Measurements from ENCODE around the gene HOXB5. TPM values are rescaled to one million over a fixed set of nuclear protein-coding genes. Genes with fewer than 3 reads are reported as not detected.

HOXB5 gene
- total and polyA plus RNA-seq, 2 of the 4 experiments (the other 2 are of a cell fraction): 0.54 to 18.0 TPM

- POLR2A ChIA-PET (ENCODE audit: unreplicated experiment): no interaction called here
- in situ Hi-C loops (cut with MboI; ENCODE audit: low sequenced_read_pairs): loop anchor here (10.0 kb wide), 1 partner anchor 463 kb away; no protein-coding TSS in a partner anchor
Measured at GRCh38 chr17:48627623-48628521, 34.3 kb upstream of the HOXB5 start.

More at GRCh38 chr17:48627623-48628521, 34.3 kb upstream of the HOXB5 start:
- intact Hi-C loops (cut with micrococcal nuclease): no loop called here
- CTCF ChIA-PET: interaction anchor here (1.3 kb wide), 1 partner anchor 9 kb away, joined by 4 read pairs; no protein-coding TSS in a partner anchor
- no peak overlapping the region for H2AK9ac ChIP-seq (replicated peaks; ENCODE audit: low read depth, low read length, poor library complexity)
- H3K4ac ChIP-seq (ENCODE audit: low read depth, low read length): no peak overlapping the region
- dilution Hi-C loops (cut with HindIII; ENCODE audit: low sequenced_read_pairs, unreplicated experiment): no loop called here
- TF ChIP-seq MXI1 (IDR thresholded peaks at IDR 0.05; ENCODE audit: borderline replicate concordance, low read depth, low read length) (no peak), POLR2A (IDR thresholded peaks at IDR 0.05; ENCODE audit: low read depth, low read length) (no peak), BHLHE40 (IDR thresholded peaks at IDR 0.05; ENCODE audit: low read depth, low read length) (no peak), SMC3 (IDR thresholded peaks at IDR 0.05; ENCODE audit: low read depth, low read length) (no peak), MAFK (IDR thresholded peaks at IDR 0.05; ENCODE audit: low read depth, low read length) (no peak), FOS (IDR thresholded peaks at IDR 0.05; ENCODE audit: low read depth, low read length) (no peak), MAZ (IDR thresholded peaks at IDR 0.05; ENCODE audit: borderline replicate concordance, low read depth, low read length) (no peak), RAD21 (IDR thresholded peaks at IDR 0.05; ENCODE audit: low read length) (no peak), ELK1 (IDR thresholded peaks at IDR 0.05; ENCODE audit: borderline replicate concordance, low read depth, low read length) (no peak), NFE2L2 (IDR thresholded peaks at IDR 0.05; ENCODE audit: low read depth, low read length) (no peak), RCOR1 (IDR thresholded peaks at IDR 0.05; ENCODE audit: insufficient replicate concordance, low read length) (no peak)
- TF ChIP-seq, protein P1, sequence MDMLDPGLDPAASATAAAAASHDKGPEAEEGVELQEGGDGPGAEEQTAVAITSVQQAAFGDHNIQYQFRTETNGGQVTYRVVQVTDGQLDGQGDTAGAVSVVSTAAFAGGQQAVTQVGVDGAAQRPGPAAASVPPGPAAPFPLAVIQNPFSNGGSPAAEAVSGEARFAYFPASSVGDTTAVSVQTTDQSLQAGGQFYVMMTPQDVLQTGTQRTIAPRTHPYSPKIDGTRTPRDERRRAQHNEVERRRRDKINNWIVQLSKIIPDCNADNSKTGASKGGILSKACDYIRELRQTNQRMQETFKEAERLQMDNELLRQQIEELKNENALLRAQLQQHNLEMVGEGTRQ (IDR thresholded peaks at IDR 0.05; ENCODE audit: low read depth, low read length): no peak
- no peaks in the 10 kb centered on the region; the same call in 1 of the 2 replicates for H3K9me1 ChIP-seq (ENCODE audit: insufficient read depth, low read length)
- H3K79me1 ChIP-seq (ENCODE audit: low read depth in 1 of 2, low read length in 2 of 2): no peaks in the 10 kb centered on the region
- 15% methylated on average over 12 of the region's 27 CpGs; no CpG with 5 or more reads in 1 of the 2 experiments for WGBS, 2 experiments (ENCODE audit: extremely low coverage in 2 of 2, insufficient read length in 1 of 2)
- peaks cover 98% of the 10 kb centered on the region for H3K27me3 ChIP-seq (ENCODE audit: control insufficient read depth, insufficient read depth, low read length)
- no TSS peak for BruUV-seq (replicated peaks)
- H3K14ac ChIP-seq (replicated peaks; ENCODE audit: low read depth, low read length): no peak overlapping the region
- H2BK120ac ChIP-seq (ENCODE audit: low read depth, low read length): no peak overlapping the region
- H3K9ac ChIP-seq (ENCODE audit: low read depth, low read length): no peak overlapping the region
- no peaks in the 10 kb centered on the region for H3K36me3 ChIP-seq (ENCODE audit: control insufficient read depth, insufficient read depth, low read length)
- DNase-seq (no peak), ATAC-seq (ENCODE audit: low read depth) (no peak)
- H3K56ac ChIP-seq (ENCODE audit: extremely low read depth, insufficient read depth, low read length): no peak overlapping the region
- no peak overlapping the region for H3K4me2 ChIP-seq (ENCODE audit: low read depth, low read length)
- no peak overlapping the region for H4K8ac ChIP-seq (ENCODE audit: low read depth in 2 of 2, low read length in 2 of 2)
- no peak overlapping the region for H3K4me3 ChIP-seq (ENCODE audit: insufficient read depth, low read depth, low read length)
- H3K4me1 ChIP-seq (ENCODE audit: control insufficient read depth, insufficient read depth, low read length): no peaks in the 10 kb centered on the region; the same call in 1 of the 2 replicates
- no peak overlapping the region for H2AFZ ChIP-seq (replicated peaks; ENCODE audit: low read length, poor library complexity)
- H3K23ac ChIP-seq (ENCODE audit: low read depth, low read length): no peak overlapping the region
- H3K9me3 ChIP-seq (ENCODE audit: control insufficient read depth, insufficient read depth, low read length): peaks cover 36% of the 10 kb centered on the region
- no peak overlapping the region for H4K91ac ChIP-seq (ENCODE audit: insufficient read depth, low read depth, low read length)
- no peak overlapping the region for H4K5ac ChIP-seq (ENCODE audit: low read depth, low read length)
- peaks cover 12% of the 10 kb centered on the region; the same call in 1 of the 2 replicates for H4K20me1 ChIP-seq (ENCODE audit: insufficient read depth, low read length)
- no peak overlapping the region for H2BK5ac ChIP-seq (ENCODE audit: low read depth, low read length, poor library complexity, severe bottlenecking)
- no peak overlapping the region for H2AK5ac ChIP-seq (ENCODE audit: low read depth, low read length)
- H2BK20ac ChIP-seq (ENCODE audit: low read depth, low read length): no peak overlapping the region
- no peak overlapping the region for H2BK15ac ChIP-seq (ENCODE audit: low read depth, low read length)
- no peak overlapping the region for H3K18ac ChIP-seq (ENCODE audit: low read depth, low read length)
- H3K27ac ChIP-seq (ENCODE audit: insufficient read depth, low read length): no peak overlapping the region
